HG02642 (cell line): ENCODE results near the gene ANGEL2.
"Not testable (repeated sequence)": the region's sequence is repeated elsewhere in the genome, so short reads cannot be mapped to it uniquely, and the experiment has no call there.

Source experiments
- ATAC-seq: cut with Tn5 transposase; IDR thresholded peaks from one replicate; pipeline ENCODE4 v1.9.1; 2021; ENCODE audit warnings: mild to moderate bottlenecking; ENCODE audit not compliant: unreplicated experiment, poor library complexity

Gene ANGEL2

GRCh38 chr1:213019450-213019849 is 3.8 kb upstream of the ANGEL2 start:
- no peak for ATAC-seq

- no peak for ATAC-seq
Measured at GRCh38 chr1:213017447-213018273, 2.0 kb upstream of the ANGEL2 start.

GRCh38 chr1:213014642-213015041 is 1.0 kb downstream of the ANGEL2 start:
- ATAC-seq, result no peak

DNA sequence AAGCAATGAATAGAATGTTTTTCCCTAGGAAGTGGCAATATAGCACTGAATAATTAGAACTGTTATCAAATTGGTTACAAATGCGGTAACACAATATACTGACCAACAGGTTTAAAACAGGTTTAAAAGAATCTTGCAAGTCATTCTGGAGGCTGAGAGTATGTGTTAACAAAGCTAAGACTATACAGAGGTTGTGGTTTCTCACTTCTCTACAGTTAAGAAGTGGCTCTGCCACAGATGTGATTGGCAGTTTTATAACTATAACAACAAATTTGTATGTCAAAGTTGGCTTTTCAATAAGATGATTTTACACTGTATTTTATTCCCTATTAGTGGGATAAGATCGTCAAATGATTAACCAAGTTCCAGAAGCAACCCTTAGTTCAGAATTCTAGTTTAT is 7.1 kb downstream of the ANGEL2 start:
- no peak for ATAC-seq

GRCh38 chr1:213003256-213003655 is 12.4 kb downstream of the ANGEL2 start:
- ATAC-seq, result peak; percentile 64

GRCh38 chr1:212994926-212995325 is 20.7 kb downstream of the ANGEL2 start:
- ATAC-seq, result no peak

DNA sequence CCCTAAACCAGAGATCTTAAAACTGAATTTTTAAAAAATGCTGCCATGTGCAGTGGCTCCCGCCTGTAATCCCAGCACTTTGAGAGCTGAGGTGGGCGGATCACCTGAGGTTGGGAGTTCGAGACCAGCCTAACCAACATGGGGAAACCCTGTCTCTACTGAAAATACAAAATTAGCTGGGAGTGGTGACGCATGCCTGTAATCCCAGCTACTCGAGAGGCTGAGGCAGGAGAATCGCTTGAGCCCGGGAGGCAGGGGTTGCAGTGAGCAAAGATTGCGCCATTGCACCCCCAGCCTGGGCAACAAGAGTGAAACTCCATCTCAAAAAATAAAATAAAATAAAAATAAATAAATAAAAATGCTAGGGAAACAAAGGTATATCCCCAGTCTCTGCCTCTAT is 21.7 kb downstream of the ANGEL2 start:
- ATAC-seq, result not testable (repeated sequence)

DNA sequence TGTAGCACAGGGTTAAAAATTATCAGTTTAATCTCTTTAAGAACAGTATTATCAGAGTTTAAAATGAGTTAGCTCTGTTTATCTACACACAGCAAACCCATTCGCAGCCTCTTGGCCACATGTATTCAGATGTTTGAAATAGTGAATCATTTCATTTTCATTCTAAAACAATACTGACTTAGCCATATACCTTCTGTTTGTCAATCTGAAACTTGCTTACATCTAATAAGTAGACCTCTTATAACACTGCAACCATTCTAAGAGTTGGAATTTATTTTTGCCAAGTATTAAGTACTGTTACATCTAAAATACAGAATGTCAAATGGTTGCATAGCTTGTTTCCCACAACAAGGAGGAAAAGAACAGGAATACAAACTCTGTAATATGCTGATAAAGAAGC is 25.4 kb downstream of the ANGEL2 start:
- ATAC-seq, result no peak

- ATAC-seq, result no peak
Measured at GRCh38 chr1:212987702-212988322, 27.9 kb downstream of the ANGEL2 start.

DNA sequence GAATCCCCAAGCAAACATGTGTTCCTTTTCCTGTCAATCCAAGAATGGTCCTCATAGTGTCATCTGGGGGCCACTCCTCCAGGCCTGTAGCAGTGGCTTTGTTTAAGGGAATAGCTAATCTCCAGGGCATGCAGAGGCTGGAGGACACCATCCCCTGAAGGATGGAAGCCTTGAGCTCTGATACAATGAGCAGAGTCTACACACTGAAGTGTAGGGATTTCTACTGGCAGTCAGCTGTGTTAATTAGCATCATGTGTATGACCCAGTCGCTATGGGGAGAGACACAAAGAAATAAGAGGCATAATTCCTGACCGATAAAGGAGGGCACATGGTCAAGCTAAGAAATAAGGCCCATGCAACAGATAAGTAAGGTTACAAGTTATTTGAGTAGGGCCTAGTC is 29.1 kb downstream of the ANGEL2 start:
- ATAC-seq, result no peak

DNA sequence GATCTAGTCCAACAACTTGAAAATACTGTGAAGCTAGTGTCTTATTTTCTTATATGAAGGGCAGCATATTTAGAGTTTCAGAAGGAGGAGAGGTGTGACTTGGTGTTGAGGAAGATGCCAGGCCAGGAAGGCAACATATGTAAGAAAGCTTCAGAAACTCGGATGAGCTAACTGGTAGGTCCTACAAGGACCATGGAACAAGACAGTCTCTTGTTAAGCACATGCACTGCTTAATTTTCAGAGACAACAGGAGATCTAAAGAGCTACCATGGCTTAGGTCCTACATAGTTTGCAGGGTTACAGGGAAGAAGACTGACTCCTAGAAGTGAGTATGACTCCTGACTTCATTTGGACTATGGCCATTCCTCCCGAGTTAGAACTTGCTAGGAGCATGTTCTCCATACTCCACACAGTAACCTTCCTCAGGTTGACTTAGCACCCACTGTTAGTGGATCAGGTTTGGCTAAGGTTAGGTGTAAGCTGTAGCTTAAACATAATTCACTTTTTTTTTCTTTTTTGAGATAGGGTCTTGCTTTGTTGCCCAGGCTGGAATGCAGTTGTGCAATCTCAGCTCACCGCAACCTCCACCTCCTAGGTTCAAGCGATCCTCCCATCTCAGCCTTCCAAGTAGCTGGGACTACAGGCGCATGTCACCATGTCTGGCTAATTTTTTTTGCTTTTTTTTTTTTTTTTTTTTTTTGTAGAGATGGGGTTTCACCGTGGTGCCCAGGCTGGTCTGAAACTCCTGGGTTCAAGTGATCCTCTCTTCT is 31.0 kb downstream of the ANGEL2 start:
- ATAC-seq, result no peak

- no peak for ATAC-seq
Measured at GRCh38 chr1:212983482-212983881, 32.2 kb downstream of the ANGEL2 start.

DNA sequence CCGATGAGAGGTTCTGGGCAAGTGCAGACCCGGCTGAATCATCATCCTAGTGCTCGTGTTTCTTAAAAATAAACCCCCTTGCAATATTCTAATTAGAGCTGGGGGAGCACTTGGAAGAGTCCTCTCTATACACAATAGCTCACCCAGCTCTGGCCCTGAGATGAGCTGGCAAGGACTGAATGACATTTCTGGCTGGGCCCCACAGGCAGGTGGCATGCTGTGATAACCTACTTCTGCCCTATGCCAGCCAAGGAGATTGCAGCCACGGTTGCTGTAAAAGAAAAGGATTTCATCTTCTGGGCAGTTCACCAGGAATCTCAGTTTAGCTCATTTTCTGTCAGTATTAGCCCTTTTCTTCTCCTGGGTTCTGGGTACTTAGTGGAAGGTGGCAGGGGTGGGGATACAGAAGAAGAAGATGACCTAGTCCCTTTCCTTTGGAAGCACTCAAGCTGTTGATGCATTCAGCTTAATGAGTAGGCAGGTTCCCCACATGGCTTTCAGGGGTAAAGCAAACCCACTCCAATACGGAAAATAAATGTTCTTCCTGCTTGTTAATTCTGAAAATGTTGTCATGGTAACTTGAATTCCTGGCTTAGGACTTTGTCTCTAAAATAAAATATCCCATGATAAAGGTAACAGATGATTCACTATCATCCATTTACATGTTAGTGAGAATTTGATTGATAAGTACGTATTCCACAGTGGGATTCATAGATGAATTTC is 33.1 kb downstream of the ANGEL2 start:
- no peak for ATAC-seq

DNA sequence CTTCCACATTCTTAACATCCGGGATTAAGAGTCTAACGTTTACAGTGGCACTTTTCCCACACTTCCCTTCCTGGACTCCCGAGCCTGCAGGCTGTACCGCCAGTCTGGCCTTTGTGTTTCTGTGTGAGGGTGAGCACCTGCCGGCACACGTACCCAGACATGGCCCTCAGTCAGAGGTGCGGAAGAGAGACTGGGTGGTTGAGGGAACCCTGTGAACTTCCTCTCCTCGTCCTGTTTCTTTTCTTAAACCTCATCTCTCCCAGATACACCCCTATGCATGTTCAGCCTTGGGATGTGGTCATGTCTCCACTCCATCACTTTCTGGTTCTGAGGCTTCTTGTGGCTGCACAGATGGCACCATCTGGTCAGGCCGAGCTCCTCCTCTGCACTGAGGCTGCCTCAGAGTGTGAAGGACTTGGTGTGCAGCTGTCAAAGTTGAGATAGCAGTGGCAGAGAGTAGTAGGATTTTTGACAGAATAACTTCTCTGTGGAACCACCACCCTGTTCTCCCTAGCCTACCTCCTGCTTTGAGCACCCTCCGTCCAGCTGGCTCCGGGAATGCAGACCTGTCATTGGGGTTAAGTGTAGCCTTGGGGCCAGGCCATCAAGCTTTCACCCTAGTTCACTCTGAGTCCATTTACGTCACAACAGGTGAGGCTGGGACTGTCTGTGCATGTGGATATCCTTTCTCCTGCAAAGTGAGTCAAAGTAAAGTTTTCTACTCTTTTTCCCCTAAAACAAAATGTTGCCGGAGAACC is 33.9 kb downstream of the ANGEL2 start:
- ATAC-seq, result peak; percentile 69

- ATAC-seq, result no peak
Measured at GRCh38 chr1:212981025-212981495, 34.6 kb downstream of the ANGEL2 start.

DNA sequence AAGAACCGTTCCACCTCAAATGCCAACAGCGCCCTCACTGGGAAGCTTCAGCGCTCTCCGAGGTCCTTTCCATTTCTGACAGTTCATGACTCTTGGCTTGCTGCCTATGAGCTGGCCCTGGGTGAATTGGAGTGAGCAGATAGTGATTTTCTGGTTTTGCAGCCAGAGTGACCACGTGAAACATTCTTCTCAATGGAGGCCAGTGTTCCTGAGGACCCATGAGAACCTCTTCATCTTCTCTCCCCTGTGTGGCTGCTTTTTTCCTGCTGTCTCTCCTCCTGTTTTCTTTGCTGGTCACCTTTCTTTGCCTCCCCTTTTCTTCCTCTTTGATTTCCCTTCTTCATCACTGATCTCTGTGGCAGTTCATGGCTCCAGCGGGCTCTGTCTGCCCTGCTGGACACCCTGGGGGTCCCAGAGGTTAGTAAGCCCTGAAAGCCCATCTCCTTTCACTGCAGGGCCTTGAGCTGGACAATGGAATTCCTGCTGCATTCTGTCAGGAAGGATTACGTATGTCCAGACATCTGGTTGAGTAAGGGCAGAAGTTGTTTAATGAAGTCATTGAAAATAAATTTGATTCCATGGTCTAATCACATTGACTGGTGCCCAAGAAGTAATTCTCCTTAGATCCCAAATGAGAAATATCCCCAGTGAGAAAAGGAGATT is 35.4 kb downstream of the ANGEL2 start:
- no peak for ATAC-seq

GRCh38 chr1:212979340-212980122 is 36.1 kb downstream of the ANGEL2 start:
- ATAC-seq, result peak; percentile 75
